DMS153 (cell line): ENCODE results near the gene APOBEC3H.

Experiments used
- DNase-seq: peaks from one replicate; lab custom pipeline; 2025; lab: John Stamatoyannopoulos, UW

Gene APOBEC3H

GRCh38 chr22:39110631-39111561 lies 13.9 kb downstream of the APOBEC3H start:
- no peak for DNase-seq

DNA sequence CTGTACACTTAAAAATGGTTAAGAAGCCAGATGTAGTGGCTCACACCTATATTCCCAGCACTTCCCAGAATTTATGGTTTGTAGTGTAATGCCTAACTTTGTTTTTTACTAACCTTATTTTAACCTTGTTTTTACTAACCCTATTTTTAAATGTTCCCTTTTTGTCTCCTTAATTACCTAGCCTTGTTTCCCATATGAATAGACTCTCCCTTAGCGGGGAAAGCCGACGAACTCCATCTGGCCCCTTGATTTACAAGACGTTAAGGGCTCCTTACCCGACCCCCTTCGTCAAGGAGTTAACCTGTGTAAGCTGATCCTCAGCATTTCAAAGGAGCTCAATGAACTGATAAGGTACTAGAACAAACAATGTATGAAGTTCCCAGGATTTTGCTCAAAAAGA lies 17.1 kb downstream of the APOBEC3H start:
- DNase-seq: no peak

- DNase-seq: no peak
Observed at GRCh38 chr22:39115570-39115969, 18.5 kb downstream of the APOBEC3H start.

DNA sequence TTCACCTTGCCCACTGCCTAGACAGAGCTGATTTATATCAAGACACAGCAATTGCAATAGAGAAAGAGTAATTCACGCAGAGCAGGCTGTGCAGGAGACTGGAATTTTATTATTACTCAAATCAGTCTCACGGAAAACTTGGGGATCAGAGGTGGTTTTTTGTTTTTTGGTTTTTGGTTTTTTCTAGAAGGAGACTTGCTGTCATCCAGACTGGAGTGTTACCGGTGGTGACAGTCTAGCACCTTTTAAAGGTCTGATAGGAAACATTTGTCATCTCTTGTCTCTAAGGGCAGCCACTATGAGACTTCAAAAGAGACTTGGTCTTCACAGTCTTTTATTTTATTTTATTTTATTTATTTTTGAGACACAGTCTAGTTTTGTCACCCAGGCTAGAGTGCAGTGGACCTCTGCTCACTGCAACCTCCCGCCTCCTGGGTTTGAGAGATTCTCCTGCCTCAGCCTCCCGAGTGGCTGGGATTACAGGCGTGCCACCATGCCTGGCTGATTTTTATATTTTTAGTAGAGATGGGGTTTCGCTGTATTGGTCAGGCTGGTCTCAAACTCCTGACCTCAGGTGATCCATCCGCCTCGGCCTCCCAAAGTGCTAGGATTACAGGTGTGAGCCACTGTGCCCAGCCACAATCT lies 19.1 kb downstream of the APOBEC3H start:
- no peak for DNase-seq

GRCh38 chr22:39117585-39118191 lies 20.6 kb downstream of the APOBEC3H start:
- no peak for DNase-seq

DNA sequence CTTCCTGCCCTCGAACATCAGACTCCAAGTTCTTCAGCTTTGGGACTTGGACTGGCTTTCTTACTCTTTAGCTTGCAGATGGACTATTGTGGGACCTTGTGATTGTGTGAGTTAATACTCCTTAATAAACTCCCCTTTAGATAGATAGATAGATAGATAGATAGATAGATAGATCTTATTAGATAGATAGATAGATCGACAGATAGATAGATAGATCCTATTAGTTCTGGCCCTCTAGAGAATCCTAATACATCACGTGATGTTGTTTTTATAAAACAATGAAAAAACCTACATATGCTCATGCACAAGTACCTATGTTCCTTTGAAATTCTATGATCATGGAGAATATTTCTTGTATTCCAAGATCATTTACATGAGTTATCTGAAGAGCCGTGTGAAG lies 23.9 kb downstream of the APOBEC3H start:
- DNase-seq: no peak

GRCh38 chr22:39122772-39123470 lies 25.9 kb downstream of the APOBEC3H start:
- DNase-seq: no peak

DNA sequence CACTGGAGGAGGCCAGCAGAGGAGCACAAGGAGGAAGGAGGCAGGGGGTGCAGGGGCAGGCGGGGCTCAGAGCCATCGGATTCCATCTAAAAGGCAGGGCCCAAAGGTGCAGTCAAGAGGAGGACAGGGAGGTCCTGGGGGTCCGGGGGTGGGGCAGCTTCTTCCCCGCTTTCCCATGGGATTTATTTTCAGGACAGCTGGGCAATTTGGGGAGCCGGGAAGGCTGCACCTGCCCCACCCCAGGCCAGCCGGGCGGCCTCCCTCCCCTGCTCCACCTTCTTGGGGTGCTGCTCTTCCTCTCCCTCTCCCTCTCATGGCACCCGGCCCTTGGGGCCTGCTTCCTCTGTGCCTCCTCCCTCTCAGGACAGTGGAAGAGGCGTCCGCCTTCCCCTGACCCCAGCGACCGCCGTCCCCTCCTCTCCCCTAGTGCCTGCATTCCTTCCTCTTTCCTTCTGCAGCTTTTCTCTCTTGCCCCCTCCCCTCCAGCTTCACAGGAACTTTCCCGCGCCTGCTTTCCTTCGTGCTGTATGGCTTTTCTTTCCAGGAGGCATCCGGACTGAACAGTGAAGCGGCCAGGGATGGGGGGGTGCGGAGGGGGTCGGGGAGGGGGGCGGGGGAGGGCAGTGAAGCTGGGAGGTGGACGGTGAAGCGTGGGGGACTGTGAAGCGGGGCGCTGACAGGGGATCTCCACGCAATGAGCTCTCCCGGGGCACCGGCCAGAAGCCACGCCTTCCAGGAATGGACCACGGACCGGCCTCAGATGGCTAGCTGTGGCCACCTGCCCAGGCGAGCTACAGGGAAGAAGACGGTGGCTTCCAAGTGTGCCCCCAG lies 26.9 kb downstream of the APOBEC3H start:
- no peak for DNase-seq

DNA sequence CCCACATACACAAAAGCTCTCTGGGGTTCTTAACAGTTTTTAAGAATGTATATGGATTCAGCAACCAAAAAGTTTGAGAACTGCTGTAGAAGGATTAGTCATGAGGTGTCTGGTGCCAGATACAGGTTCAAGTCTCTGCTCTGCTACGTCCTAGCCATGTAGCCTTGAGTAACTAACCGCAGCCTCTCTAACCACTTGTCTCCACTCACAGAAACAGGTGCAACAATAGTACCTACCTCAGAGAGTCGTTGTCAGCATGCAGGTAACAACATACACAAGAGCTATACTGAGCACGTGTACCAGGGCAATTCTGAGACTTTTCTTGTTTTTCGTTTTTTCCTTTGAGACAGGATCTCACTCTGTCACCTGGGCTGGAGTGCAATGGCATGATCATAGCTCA lies 28.6 kb downstream of the APOBEC3H start:
- DNase-seq: no peak

GRCh38 chr22:39128508-39128907 lies 31.5 kb downstream of the APOBEC3H start:
- DNase-seq: no peak

GRCh38 chr22:39129081-39129480 lies 32.0 kb downstream of the APOBEC3H start:
- no peak for DNase-seq

DNA sequence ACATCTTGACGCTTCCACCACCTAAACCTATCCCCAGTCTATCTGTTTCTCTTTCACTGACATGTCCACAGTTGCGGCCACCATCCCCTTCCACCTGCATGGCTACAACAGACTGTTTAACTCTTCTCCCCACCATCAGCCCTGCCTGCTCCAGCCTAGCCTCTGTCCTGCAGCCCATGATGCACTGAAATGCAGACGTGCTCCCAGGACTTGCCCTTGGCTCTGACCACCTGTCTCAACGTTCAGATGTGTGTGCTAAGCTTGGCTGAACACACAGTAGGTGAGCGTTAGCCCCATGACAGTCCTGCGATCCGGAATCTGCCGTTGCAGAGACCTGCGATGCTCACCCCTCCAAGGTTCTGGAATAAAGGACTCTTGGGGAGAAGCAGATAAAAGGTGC lies 32.7 kb downstream of the APOBEC3H start:
- no peak for DNase-seq

DNA sequence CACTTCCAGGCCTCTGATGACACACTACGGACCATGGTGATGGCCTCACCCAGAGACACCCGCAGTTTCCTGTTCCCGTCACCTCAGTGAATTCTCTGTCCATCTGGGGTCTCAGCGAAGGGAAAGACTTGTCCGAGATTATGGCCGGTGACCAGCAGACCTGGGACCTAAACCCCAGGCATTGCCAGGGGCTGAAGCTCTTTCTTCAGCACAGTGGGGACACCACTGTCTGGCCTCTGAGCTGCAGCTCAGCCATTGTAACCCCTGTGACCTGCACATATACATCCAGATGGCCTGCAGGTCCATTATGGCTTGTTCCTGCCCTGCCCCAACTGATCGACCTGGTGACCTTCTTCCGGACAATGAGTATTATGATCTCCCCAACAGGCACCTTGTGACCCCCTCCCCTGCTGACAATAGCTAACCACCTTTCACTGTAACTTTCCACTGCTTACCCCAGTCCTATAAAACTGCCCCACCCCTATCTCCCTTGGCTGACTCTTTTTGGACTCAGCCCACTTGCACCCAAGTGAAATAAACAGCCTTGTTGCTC lies 33.2 kb downstream of the APOBEC3H start:
- DNase-seq: no peak

GRCh38 chr22:39130892-39131855 lies 34.1 kb downstream of the APOBEC3H start:
- DNase-seq: no peak

GRCh38 chr22:39132281-39132680 lies 35.2 kb downstream of the APOBEC3H start:
- no peak for DNase-seq

DNA sequence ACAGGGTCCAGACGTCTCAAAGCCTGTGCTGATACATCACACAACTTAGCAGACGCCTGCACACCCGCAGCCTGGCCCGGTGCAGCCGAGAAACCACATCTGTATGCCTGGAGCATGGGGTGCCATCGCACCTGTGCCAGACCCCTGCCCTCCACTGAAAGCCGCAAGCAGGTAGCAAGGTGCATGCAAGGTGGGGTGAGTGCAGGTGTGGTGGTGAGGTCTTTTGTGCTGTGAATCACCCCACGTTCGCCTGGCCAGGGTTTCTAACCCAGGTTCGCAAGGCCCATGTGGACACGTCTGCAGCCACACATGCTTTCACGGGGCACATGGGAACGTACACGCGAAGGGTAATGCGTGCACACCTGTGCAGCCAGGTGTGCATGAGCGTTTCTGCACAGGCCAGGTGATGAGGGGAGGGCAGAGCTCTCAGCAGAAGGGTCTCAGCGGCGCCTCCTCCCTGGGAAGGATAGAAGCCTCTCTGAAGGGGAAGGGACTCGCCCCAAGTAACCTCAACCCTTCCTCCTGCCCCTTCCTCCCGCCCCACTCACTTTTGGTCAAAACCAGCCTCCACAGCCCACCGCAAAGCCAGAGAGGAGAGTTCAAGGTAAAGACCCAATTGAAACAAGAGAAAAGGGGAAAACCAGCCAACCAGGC lies 36.0 kb downstream of the APOBEC3H start:
- no peak for DNase-seq

- no peak for DNase-seq
Observed at GRCh38 chr22:39133871-39134270, 36.8 kb downstream of the APOBEC3H start.

- DNase-seq: no peak
Observed at GRCh38 chr22:39134366-39135091, 37.5 kb downstream of the APOBEC3H start.
